COR-L47 (cell line): Measurements from ENCODE around the gene FAM98C.

ENCODE experiments used
- DNase-seq: peaks from one replicate; lab custom pipeline; 2025; lab: John Stamatoyannopoulos, UW

The FAM98C gene

GRCh38 chr19:38457202-38457601 lies 54.3 kb downstream of the FAM98C start:
- no peak for DNase-seq

DNA sequence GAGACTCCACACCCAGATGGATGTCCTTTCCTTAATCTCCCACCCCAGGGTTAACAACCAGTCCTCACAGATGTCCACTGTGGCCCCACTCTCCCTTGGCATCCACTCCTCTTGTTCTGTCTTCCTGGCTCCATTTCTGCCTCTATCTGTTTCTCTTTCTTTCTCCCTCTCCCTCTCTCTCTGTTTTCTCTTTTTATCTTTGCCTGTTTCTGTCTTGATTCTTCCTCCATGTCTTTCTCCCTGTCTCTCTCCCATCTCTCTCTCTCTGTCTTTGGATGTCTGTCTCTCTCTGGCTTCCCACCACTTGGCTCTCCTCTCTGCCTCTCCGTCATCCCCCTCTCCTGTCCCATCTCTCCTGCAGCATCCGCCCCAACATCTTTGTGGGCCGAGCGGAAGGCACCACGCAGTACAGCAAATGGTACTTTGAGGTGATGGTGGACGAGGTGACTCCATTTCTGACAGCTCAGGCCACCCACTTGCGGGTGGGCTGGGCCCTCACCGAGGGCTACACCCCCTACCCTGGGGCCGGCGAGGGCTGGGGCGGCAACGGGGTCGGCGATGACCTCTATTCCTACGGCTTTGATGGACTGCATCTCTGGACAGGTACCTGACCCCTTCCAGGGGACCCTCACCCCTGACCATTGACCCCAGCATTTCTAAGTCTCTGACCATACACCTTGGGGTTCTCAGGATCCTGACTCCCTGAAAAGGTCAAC lies 55.0 kb downstream of the FAM98C start:
- DNase-seq: no peak
